ENCODE measurements around the gene MEIS2.

MEIS2 gene

GRCh38 chr15:37015035-37015434 lies 85.3 kb downstream of the MEIS2 start:
- TF ChIP-seq CTCF (IDR thresholded peaks at IDR 0.05; ENCODE audit: low read depth, low read length), result no peak
- TF ChIP-seq MYC (IDR thresholded peaks at IDR 0.05; ENCODE audit: low read depth, low read length), result no peak
- no peak for TF ChIP-seq POLR2A (IDR thresholded peaks at IDR 0.05; ENCODE audit: extremely low read depth, insufficient read length)
- TF ChIP-seq MAX (IDR thresholded peaks at IDR 0.05; ENCODE audit: low read depth, low read length), result no peak
- no peak for DNase-seq (ENCODE audit: low read depth)
- no peak overlapping the region for H3K4me3 ChIP-seq (ENCODE audit: low read depth, low read length)

GRCh38 chr15:37014566-37014965 lies 85.8 kb downstream of the MEIS2 start:
- no peak for DNase-seq (ENCODE audit: low read depth)
- no peak overlapping the region for H3K4me3 ChIP-seq (ENCODE audit: low read depth, low read length)
- no peak for TF ChIP-seq CTCF (IDR thresholded peaks at IDR 0.05; ENCODE audit: low read depth, low read length)
- TF ChIP-seq MAX (IDR thresholded peaks at IDR 0.05; ENCODE audit: low read depth, low read length), result no peak
- TF ChIP-seq MYC (IDR thresholded peaks at IDR 0.05; ENCODE audit: low read depth, low read length), result no peak
- TF ChIP-seq POLR2A (IDR thresholded peaks at IDR 0.05; ENCODE audit: extremely low read depth, insufficient read length), result no peak

- TF ChIP-seq POLR2A (IDR thresholded peaks at IDR 0.05; ENCODE audit: extremely low read depth, insufficient read length) (no peak), CTCF (IDR thresholded peaks at IDR 0.05; ENCODE audit: low read depth, low read length) (no peak), MYC (IDR thresholded peaks at IDR 0.05; ENCODE audit: low read depth, low read length) (no peak), MAX (IDR thresholded peaks at IDR 0.05; ENCODE audit: low read depth, low read length) (no peak)
- no peak overlapping the region for H3K4me3 ChIP-seq (ENCODE audit: low read depth, low read length)
- no peak for DNase-seq (ENCODE audit: low read depth)
These were observed 86.2 kb downstream of the MEIS2 start for GRCh38 chr15:37014137-37014536.

GRCh38 chr15:37010595-37010994 lies 89.8 kb downstream of the MEIS2 start:
- DNase-seq (ENCODE audit: low read depth), result no peak
- TF ChIP-seq MYC (IDR thresholded peaks at IDR 0.05; ENCODE audit: low read depth, low read length), result no peak
- TF ChIP-seq MAX (IDR thresholded peaks at IDR 0.05; ENCODE audit: low read depth, low read length), result no peak
- no peak for TF ChIP-seq CTCF (IDR thresholded peaks at IDR 0.05; ENCODE audit: low read depth, low read length)
- TF ChIP-seq POLR2A (IDR thresholded peaks at IDR 0.05; ENCODE audit: extremely low read depth, insufficient read length), result no peak
- no peak overlapping the region for H3K4me3 ChIP-seq (ENCODE audit: low read depth, low read length)

GRCh38 chr15:37009288-37009687 lies 91.1 kb downstream of the MEIS2 start:
- TF ChIP-seq CTCF (IDR thresholded peaks at IDR 0.05; ENCODE audit: low read depth, low read length), result no peak
- TF ChIP-seq POLR2A (IDR thresholded peaks at IDR 0.05; ENCODE audit: extremely low read depth, insufficient read length), result no peak
- TF ChIP-seq MAX (IDR thresholded peaks at IDR 0.05; ENCODE audit: low read depth, low read length), result no peak
- no peak for TF ChIP-seq MYC (IDR thresholded peaks at IDR 0.05; ENCODE audit: low read depth, low read length)
- no peak overlapping the region for H3K4me3 ChIP-seq (ENCODE audit: low read depth, low read length)
- DNase-seq (ENCODE audit: low read depth), result no peak

- no peak for DNase-seq (ENCODE audit: low read depth)
- no peak for TF ChIP-seq POLR2A (IDR thresholded peaks at IDR 0.05; ENCODE audit: extremely low read depth, insufficient read length)
- TF ChIP-seq MYC (IDR thresholded peaks at IDR 0.05; ENCODE audit: low read depth, low read length), result no peak
- no peak for TF ChIP-seq CTCF (IDR thresholded peaks at IDR 0.05; ENCODE audit: low read depth, low read length)
- no peak for TF ChIP-seq MAX (IDR thresholded peaks at IDR 0.05; ENCODE audit: low read depth, low read length)
- no peak overlapping the region for H3K4me3 ChIP-seq (ENCODE audit: low read depth, low read length)
These were observed 92.1 kb downstream of the MEIS2 start for GRCh38 chr15:37008205-37008604.

Data from NB4 (cell line).